GM23338 (cell line): ENCODE results near the gene ZC3H7A. TPM values are rescaled to one million over a fixed set of nuclear protein-coding genes. Genes with fewer than 3 reads are reported as not detected.
A peak's percentile ranks its signal among the peaks of the same experiment; 100 is the strongest.

ENCODE experiments used
- ATAC-seq: fragments of 200-7000 bp; cut with Tn5 transposase; 3 replicates; pipeline ENCODE4 v1.9.1; 2020
- DNase-seq: peaks from one replicate; pipeline ENCODE4 v3.0.0-alpha.2; 2015; ENCODE audit warnings: low spot score
- H2AFZ ChIP-seq: fragments of 200-600 bp; sonication (generic); 2 replicates; pipeline ENCODE4 v1.8.0; 2016; ENCODE audit warnings: antibody characterized with exemption, mild to moderate bottlenecking, moderate library complexity
- H3F3A ChIP-seq: fragments of 200-600 bp; sonication (generic); replicated peaks from 2 replicates; pipeline ENCODE4 v1.8.0; 2017; ENCODE audit warnings: antibody characterized with exemption, mixed run types, low read depth
- H3K27ac ChIP-seq: fragments of 200-600 bp; sonication (generic); 2 replicates; pipeline ENCODE4 v1.6.1; 2016; ENCODE audit warnings: low read depth
- H3K27me3 ChIP-seq: fragments of 200-600 bp; sonication (generic); 2 replicates; pipeline ENCODE4 v1.8.0; 2016; ENCODE audit warnings: mild to moderate bottlenecking, mixed run types, moderate library complexity; ENCODE audit not compliant: insufficient read depth
- H3K36me3 ChIP-seq: fragments of 200-600 bp; sonication (generic); 2 replicates; pipeline ENCODE4 v1.8.0; 2016; ENCODE audit warnings: mild to moderate bottlenecking; ENCODE audit not compliant: insufficient read depth
- H3K4me1 ChIP-seq: fragments of 200-600 bp; sonication (generic); 2 replicates; pipeline ENCODE4 v1.8.0; 2016; ENCODE audit warnings: mild to moderate bottlenecking, moderate library complexity; ENCODE audit not compliant: insufficient read depth
- H3K4me2 ChIP-seq: fragments of 200-600 bp; sonication (generic); 2 replicates; pipeline ENCODE4 v1.7.1; 2017; ENCODE audit warnings: mixed run types
- H3K4me3 ChIP-seq: fragments of 200-600 bp; sonication (generic); 2 replicates; pipeline ENCODE4 v1.6.1; 2016; ENCODE audit warnings: mixed run types
- H3K79me2 ChIP-seq: fragments of 200-600 bp; sonication (generic); replicated peaks from 2 replicates; pipeline ENCODE4 v1.8.0; 2017; ENCODE audit warnings: mild to moderate bottlenecking; ENCODE audit not compliant: insufficient read depth
- H3K9me2 ChIP-seq: fragments of 200-600 bp; sonication (generic); 2 replicates; pipeline ENCODE4 v1.8.0; 2017; ENCODE audit not compliant: insufficient read depth
- H4K20me1 ChIP-seq: fragments of 200-600 bp; sonication (generic); replicated peaks from 2 replicates; pipeline ENCODE4 v1.8.0; 2017; ENCODE audit warnings: mild to moderate bottlenecking; ENCODE audit not compliant: insufficient read depth
- H3K27ac Mint-ChIP-seq: 2 replicates; pipeline ENCODE4 v1.8.0; 2020; ENCODE audit warnings: inconsistent platforms, mild to moderate bottlenecking, moderate library complexity, mixed read lengths
- H3K27me3 Mint-ChIP-seq: 3 replicates; pipeline ENCODE4 v1.8.0; 2022; ENCODE audit warnings: low read depth, mild to moderate bottlenecking, moderate library complexity, mixed read lengths, inconsistent platforms; ENCODE audit not compliant: insufficient read depth, poor library complexity
- H3K36me3 Mint-ChIP-seq: 3 replicates; pipeline ENCODE4 v1.8.0; 2021; ENCODE audit warnings: low read depth, mild to moderate bottlenecking, inconsistent platforms, moderate library complexity, mixed read lengths
- H3K4me1 Mint-ChIP-seq: 3 replicates; pipeline ENCODE4 v1.8.0; 2020; ENCODE audit warnings: mild to moderate bottlenecking, inconsistent platforms, mixed read lengths
- H3K4me3 Mint-ChIP-seq: 3 replicates; pipeline ENCODE4 v1.8.0; 2021; ENCODE audit warnings: moderate library complexity, mild to moderate bottlenecking, inconsistent platforms, mixed read lengths
- H3K9me3 Mint-ChIP-seq: 3 replicates; pipeline ENCODE4 v1.8.0; 2020; ENCODE audit warnings: moderate library complexity, mild to moderate bottlenecking, inconsistent platforms, mixed read lengths
- CREB1 ChIP-seq: fragments of 250-450 bp; sonication (Bioruptor Pico); IDR thresholded peaks from 2 replicates; pipeline ENCODE4 v1.5.0; 2020; ENCODE audit warnings: low read depth, mild to moderate bottlenecking, moderate library complexity
- EZH2 ChIP-seq: fragments of 200-600 bp; sonication (generic); IDR thresholded peaks from one replicate; pipeline ENCODE4 v1.8.0; 2017; ENCODE audit warnings: antibody characterized with exemption, mild to moderate bottlenecking, low read depth; ENCODE audit not compliant: unreplicated experiment
- EZH2phosphoT487 ChIP-seq: fragments of 200-600 bp; sonication (generic); IDR thresholded peaks from one replicate; pipeline ENCODE4 v1.8.1; 2018; ENCODE audit warnings: antibody characterized with exemption; ENCODE audit not compliant: unreplicated experiment
- JUNB ChIP-seq: IDR thresholded peaks from one replicate; pipeline ENCODE4 v1.6.1; 2016; ENCODE audit warnings: antibody characterized with exemption; ENCODE audit not compliant: unreplicated experiment
- NANOG ChIP-seq: IDR thresholded peaks from 2 replicates; pipeline ENCODE4 v1.6.1; 2016; ENCODE audit warnings: antibody characterized with exemption, borderline replicate concordance
- POLR2AphosphoS5 ChIP-seq: IDR thresholded peaks from 2 replicates; pipeline ENCODE4 v1.6.1; 2016; ENCODE audit warnings: antibody characterized with exemption, low read depth
- STAT1 ChIP-seq: IDR thresholded peaks from one replicate; pipeline ENCODE4 v1.6.1; 2016; ENCODE audit warnings: antibody characterized with exemption; ENCODE audit not compliant: unreplicated experiment
- ZNF114 ChIP-seq: fragments of 250-450 bp; sonication (Bioruptor Pico); IDR thresholded peaks from 2 replicates; pipeline ENCODE4 v1.5.0; 2020; ENCODE audit warnings: mild to moderate bottlenecking, moderate library complexity
- ZNF331 ChIP-seq: fragments of 250-450 bp; sonication (Bioruptor Pico); IDR thresholded peaks from 2 replicates; pipeline ENCODE4 v1.5.0; 2020; ENCODE audit warnings: low read depth, mild to moderate bottlenecking, moderate library complexity
- polyA plus RNA-seq: library from polyadenylated mRNA; unstranded; fragments of >200 nt; fragmentation: Nextera tagmentation; extraction: Ambion mirVana; gene quantifications from 2 replicates; pipeline ENCODE4 v1.2.1, GENCODE V29; 2016
- total RNA-seq: library from RNA; depleted of rRNA; stranded (reverse); fragments of >200 nt; shearing (Covaris generic); gene quantifications from 2 replicates; pipeline ENCODE4 v1.2.3, GENCODE V29; 2014
- TF ChIP-seq, protein P1 (sequence below), 2 experiments: fragments of 200-600 bp in 1 of 2; sonication (generic) in 1 of 2; conservative IDR thresholded peaks; 2 replicates each; pipeline versions ENCODE4 v1.5.1 to v1.6.1; 2016 to 2017; ENCODE audit warnings: antibody characterized with exemption in 2 of 2, low read depth in 2 of 2, mild to moderate bottlenecking in 2 of 2, moderate library complexity in 1 of 2
- TF ChIP-seq, protein P2 (sequence below): IDR thresholded peaks from 2 replicates; pipeline ENCODE4 v1.6.1; 2016; ENCODE audit warnings: antibody characterized with exemption
- TF ChIP-seq, protein P3 (sequence below): fragments of 250-450 bp; sonication (Bioruptor Pico); IDR thresholded peaks from 2 replicates; pipeline ENCODE4 v1.5.0; 2020; ENCODE audit warnings: mild to moderate bottlenecking, moderate library complexity
- TF ChIP-seq, protein P4 (sequence below): IDR thresholded peaks from one replicate; pipeline ENCODE4 v1.6.1; 2018; ENCODE audit warnings: antibody characterized with exemption; ENCODE audit not compliant: unreplicated experiment

Gene ZC3H7A
- total and polyA plus RNA-seq, 2 experiments from 2014 or later: 32.7 to 42.2 TPM

DNA sequence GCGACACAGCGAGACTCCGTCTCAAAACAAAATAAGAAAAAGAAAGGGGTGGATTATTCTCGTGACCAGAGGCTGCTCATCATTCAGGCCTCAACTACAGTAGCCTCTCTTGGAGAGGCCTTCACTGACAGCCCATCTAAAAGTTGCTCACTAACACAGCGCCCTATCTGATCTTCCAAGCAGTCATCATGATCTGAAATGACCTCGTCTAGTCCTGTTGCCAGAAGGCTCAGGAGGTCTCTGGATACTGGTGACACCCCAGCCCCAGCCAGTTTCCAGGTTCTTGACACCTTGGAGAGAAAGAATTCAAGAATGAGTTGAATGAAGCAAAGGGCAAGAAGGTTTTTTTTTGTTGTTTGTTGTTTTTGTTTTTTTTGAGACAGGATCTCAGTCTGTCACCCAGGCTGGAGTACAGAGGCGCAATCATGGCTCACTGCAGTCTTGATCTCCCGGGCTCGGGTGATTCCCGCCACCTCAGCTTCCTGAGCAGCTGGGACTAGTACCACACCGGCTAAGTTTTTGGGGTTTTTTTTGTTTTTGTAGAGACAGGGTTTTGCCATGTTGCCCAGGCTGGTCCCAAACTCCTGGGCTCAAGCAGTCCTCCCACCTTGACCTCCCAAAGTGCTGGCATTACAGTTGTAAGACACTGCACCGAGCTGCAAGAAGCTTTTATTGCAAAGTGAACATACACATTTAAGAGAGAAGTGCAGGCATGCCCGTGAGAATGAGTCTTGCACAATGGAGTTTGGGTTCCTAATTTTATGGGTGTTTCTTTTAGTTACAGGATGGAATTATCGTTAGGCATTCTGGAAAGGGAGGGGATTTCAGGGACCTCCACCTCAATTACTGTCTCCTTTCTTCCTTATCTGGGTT lies 2.7 kb upstream of the ZC3H7A start:
- Mint-ChIP-seq H3K27me3 (peaks cover 5% of the 10 kb centered on the region), H3K4me3 (peak overlapping the region; percentile 20; the same call in 1 of the 3 replicates), H3K4me1 (peaks cover 29% of the 10 kb centered on the region; the same call in 2 of the 3 replicates), H3K9me3 (no peaks in the 10 kb centered on the region), H3K27ac (0 out of 2 replicates have a peak overlapping the region, but pooled peaks have one; percentile 32), H3K36me3 (peaks cover 5% of the 10 kb centered on the region; the same call in 1 of the 3 replicates)
- H3K27ac ChIP-seq: no peak overlapping the region
- DNase-seq (no peak), ATAC-seq (no peak)
- H3K9me2 ChIP-seq: no peaks in the 10 kb centered on the region
- no peaks in the 10 kb centered on the region for H3K27me3 ChIP-seq
- no peaks in the 10 kb centered on the region for H3K36me3 ChIP-seq
- TF ChIP-seq, protein P1, sequence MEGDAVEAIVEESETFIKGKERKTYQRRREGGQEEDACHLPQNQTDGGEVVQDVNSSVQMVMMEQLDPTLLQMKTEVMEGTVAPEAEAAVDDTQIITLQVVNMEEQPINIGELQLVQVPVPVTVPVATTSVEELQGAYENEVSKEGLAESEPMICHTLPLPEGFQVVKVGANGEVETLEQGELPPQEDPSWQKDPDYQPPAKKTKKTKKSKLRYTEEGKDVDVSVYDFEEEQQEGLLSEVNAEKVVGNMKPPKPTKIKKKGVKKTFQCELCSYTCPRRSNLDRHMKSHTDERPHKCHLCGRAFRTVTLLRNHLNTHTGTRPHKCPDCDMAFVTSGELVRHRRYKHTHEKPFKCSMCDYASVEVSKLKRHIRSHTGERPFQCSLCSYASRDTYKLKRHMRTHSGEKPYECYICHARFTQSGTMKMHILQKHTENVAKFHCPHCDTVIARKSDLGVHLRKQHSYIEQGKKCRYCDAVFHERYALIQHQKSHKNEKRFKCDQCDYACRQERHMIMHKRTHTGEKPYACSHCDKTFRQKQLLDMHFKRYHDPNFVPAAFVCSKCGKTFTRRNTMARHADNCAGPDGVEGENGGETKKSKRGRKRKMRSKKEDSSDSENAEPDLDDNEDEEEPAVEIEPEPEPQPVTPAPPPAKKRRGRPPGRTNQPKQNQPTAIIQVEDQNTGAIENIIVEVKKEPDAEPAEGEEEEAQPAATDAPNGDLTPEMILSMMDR (conservative IDR thresholded peaks at IDR 0.05; ENCODE audit: low read depth in 2 of 2): no peak
- TF ChIP-seq POLR2AphosphoS5 (no peak), EZH2 (no peak), ZNF114 (CRISPR knock-in tag) (no peak), ZNF331 (CRISPR knock-in tag) (no peak), STAT1 (no peak), NANOG (no peak), JUNB (no peak), CREB1 (no peak), EZH2phosphoT487 (no peak)
- TF ChIP-seq, protein P2, sequence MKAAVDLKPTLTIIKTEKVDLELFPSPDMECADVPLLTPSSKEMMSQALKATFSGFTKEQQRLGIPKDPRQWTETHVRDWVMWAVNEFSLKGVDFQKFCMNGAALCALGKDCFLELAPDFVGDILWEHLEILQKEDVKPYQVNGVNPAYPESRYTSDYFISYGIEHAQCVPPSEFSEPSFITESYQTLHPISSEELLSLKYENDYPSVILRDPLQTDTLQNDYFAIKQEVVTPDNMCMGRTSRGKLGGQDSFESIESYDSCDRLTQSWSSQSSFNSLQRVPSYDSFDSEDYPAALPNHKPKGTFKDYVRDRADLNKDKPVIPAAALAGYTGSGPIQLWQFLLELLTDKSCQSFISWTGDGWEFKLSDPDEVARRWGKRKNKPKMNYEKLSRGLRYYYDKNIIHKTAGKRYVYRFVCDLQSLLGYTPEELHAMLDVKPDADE: no peak
- TF ChIP-seq, protein P3, sequence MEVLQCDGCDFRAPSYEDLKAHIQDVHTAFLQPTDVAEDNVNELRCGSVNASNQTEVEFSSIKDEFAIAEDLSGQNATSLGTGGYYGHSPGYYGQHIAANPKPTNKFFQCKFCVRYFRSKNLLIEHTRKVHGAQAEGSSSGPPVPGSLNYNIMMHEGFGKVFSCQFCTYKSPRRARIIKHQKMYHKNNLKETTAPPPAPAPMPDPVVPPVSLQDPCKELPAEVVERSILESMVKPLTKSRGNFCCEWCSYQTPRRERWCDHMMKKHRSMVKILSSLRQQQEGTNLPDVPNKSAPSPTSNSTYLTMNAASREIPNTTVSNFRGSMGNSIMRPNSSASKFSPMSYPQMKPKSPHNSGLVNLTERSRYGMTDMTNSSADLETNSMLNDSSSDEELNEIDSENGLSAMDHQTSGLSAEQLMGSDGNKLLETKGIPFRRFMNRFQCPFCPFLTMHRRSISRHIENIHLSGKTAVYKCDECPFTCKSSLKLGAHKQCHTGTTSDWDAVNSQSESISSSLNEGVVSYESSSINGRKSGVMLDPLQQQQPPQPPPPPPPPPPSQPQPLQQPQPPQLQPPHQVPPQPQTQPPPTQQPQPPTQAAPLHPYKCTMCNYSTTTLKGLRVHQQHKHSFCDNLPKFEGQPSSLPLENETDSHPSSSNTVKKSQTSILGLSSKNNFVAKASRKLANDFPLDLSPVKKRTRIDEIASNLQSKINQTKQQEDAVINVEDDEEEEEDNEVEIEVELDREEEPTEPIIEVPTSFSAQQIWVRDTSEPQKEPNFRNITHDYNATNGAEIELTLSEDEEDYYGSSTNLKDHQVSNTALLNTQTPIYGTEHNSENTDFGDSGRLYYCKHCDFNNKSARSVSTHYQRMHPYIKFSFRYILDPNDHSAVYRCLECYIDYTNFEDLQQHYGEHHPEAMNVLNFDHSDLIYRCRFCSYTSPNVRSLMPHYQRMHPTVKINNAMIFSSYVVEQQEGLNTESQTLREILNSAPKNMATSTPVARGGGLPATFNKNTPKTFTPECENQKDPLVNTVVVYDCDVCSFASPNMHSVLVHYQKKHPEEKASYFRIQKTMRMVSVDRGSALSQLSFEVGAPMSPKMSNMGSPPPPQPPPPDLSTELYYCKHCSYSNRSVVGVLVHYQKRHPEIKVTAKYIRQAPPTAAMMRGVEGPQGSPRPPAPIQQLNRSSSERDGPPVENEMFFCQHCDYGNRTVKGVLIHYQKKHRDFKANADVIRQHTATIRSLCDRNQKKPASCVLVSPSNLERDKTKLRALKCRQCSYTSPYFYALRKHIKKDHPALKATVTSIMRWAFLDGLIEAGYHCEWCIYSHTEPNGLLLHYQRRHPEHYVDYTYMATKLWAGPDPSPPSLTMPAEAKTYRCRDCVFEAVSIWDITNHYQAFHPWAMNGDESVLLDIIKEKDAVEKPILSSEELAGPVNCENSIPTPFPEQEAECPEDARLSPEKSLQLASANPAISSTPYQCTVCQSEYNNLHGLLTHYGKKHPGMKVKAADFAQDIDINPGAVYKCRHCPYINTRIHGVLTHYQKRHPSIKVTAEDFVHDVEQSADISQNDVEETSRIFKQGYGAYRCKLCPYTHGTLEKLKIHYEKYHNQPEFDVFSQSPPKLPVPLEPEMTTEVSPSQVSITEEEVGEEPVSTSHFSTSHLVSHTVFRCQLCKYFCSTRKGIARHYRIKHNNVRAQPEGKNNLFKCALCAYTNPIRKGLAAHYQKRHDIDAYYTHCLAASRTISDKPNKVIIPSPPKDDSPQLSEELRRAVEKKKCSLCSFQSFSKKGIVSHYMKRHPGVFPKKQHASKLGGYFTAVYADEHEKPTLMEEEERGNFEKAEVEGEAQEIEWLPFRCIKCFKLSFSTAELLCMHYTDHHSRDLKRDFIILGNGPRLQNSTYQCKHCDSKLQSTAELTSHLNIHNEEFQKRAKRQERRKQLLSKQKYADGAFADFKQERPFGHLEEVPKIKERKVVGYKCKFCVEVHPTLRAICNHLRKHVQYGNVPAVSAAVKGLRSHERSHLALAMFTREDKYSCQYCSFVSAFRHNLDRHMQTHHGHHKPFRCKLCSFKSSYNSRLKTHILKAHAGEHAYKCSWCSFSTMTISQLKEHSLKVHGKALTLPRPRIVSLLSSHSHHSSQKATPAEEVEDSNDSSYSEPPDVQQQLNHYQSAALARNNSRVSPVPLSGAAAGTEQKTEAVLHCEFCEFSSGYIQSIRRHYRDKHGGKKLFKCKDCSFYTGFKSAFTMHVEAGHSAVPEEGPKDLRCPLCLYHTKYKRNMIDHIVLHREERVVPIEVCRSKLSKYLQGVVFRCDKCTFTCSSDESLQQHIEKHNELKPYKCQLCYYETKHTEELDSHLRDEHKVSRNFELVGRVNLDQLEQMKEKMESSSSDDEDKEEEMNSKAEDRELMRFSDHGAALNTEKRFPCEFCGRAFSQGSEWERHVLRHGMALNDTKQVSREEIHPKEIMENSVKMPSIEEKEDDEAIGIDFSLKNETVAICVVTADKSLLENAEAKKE (CRISPR knock-in tag): no peak
- TF ChIP-seq, protein P4, sequence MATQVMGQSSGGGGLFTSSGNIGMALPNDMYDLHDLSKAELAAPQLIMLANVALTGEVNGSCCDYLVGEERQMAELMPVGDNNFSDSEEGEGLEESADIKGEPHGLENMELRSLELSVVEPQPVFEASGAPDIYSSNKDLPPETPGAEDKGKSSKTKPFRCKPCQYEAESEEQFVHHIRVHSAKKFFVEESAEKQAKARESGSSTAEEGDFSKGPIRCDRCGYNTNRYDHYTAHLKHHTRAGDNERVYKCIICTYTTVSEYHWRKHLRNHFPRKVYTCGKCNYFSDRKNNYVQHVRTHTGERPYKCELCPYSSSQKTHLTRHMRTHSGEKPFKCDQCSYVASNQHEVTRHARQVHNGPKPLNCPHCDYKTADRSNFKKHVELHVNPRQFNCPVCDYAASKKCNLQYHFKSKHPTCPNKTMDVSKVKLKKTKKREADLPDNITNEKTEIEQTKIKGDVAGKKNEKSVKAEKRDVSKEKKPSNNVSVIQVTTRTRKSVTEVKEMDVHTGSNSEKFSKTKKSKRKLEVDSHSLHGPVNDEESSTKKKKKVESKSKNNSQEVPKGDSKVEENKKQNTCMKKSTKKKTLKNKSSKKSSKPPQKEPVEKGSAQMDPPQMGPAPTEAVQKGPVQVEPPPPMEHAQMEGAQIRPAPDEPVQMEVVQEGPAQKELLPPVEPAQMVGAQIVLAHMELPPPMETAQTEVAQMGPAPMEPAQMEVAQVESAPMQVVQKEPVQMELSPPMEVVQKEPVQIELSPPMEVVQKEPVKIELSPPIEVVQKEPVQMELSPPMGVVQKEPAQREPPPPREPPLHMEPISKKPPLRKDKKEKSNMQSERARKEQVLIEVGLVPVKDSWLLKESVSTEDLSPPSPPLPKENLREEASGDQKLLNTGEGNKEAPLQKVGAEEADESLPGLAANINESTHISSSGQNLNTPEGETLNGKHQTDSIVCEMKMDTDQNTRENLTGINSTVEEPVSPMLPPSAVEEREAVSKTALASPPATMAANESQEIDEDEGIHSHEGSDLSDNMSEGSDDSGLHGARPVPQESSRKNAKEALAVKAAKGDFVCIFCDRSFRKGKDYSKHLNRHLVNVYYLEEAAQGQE: no peak
- H3K4me3 ChIP-seq: no peak overlapping the region
- H2AFZ ChIP-seq: no peak overlapping the region
- H3F3A ChIP-seq: peaks cover 16% of the 10 kb centered on the region
- peaks cover 10% of the 10 kb centered on the region; the same call in 1 of the 2 replicates for H4K20me1 ChIP-seq
- peaks cover 23% of the 10 kb centered on the region for H3K4me1 ChIP-seq
- peaks cover 37% of the 10 kb centered on the region for H3K79me2 ChIP-seq
- no peak overlapping the region for H3K4me2 ChIP-seq
